GM18951 (cell line): ENCODE data around the gene TP53TG3.
"Not testable (repeated sequence)": the region's sequence is repeated elsewhere in the genome, so short reads cannot be mapped to it uniquely, and the experiment has no call there.

Source experiments
- in situ Hi-C: fragments of 300-500 bp; cut with MboI; formaldehyde crosslinking; loops from one replicate; pipeline ENCODE4 v1.12.0; 2022; ENCODE audit warnings: low sequenced_read_pairs, mixed read lengths, inconsistent platforms; ENCODE audit not compliant: unreplicated experiment

TP53TG3 gene

GRCh38 chr16:32676065-32676464 is at the start of gene TP53TG3:
TSS of gene TP53TG3 (minus strand) at chr16:32676165. CDS start at chr16:32676097, 68 bp downstream.
- in situ Hi-C loops = not testable (repeated sequence)

GRCh38 chr16:32650876-32651275 is 25.1 kb downstream of the TP53TG3 start:
- in situ Hi-C loops = not testable (repeated sequence)

GRCh38 chr16:32647562-32647961 is 28.4 kb downstream of the TP53TG3 start:
- in situ Hi-C loops = not testable (repeated sequence)

- in situ Hi-C loops = not testable (repeated sequence)
Measured at GRCh38 chr16:32646780-32647179, 29.2 kb downstream of the TP53TG3 start.

GRCh38 chr16:32646177-32646576 is 29.8 kb downstream of the TP53TG3 start:
- in situ Hi-C loops = not testable (repeated sequence)

- in situ Hi-C loops = not testable (repeated sequence)
Measured at GRCh38 chr16:32645278-32645908, 30.6 kb downstream of the TP53TG3 start.

- in situ Hi-C loops = not testable (repeated sequence)
Measured at GRCh38 chr16:32644715-32645114, 31.2 kb downstream of the TP53TG3 start.

- in situ Hi-C loops = not testable (repeated sequence)
Measured at GRCh38 chr16:32637614-32638013, 38.4 kb downstream of the TP53TG3 start.

GRCh38 chr16:32632096-32632495 is 43.9 kb downstream of the TP53TG3 start:
- in situ Hi-C loops = not testable (repeated sequence)
